CD4-positive, alpha-beta memory T cell (primary cell): ENCODE data around the gene HOXB5. TPM values are rescaled to one million over a fixed set of nuclear protein-coding genes. Genes with fewer than 3 reads are reported as not detected.
A peak's percentile ranks its signal among the peaks of the same experiment; 100 is the strongest.

Experiments
- CTCF ChIA-PET: fragments of 350-600 bp; sonication (Branson Sonifier 250); formaldehyde crosslinking; loops from one replicate; lab custom pipeline; 2021; ENCODE audit warnings: inconsistent platforms; ENCODE audit not compliant: partially characterized antibody; lab: Charles Lee
- POLR2A ChIA-PET: fragments of 350-600 bp; sonication (Branson Sonifier 250); formaldehyde crosslinking; loops from one replicate; lab custom pipeline; 2021; ENCODE audit not compliant: partially characterized antibody; lab: Charles Lee
- DNase-seq, 5 donors: peaks; one replicate each; pipeline versions ENCODE4 v3.0.0 to v3.0.0-alpha.2; 2020 to 2022; ENCODE audit warnings: mixed read lengths in 1 of 5
- H3K27ac ChIP-seq: one replicate; pipeline ENCODE4 v1.7.0; 2013; ENCODE audit warnings: low read depth, low read length
- H3K27me3 ChIP-seq: 2 replicates; pipeline ENCODE4 v1.7.0; 2013; ENCODE audit warnings: mild to moderate bottlenecking, low read length, moderate library complexity; ENCODE audit not compliant: insufficient read depth
- H3K36me3 ChIP-seq: 2 replicates; pipeline ENCODE4 v1.7.0; 2013; ENCODE audit warnings: mild to moderate bottlenecking, low read length, moderate library complexity; ENCODE audit not compliant: insufficient read depth
- H3K4me1 ChIP-seq: 2 replicates; pipeline ENCODE4 v1.7.0; 2013; ENCODE audit warnings: mild to moderate bottlenecking, low read length, moderate library complexity; ENCODE audit not compliant: insufficient read depth
- H3K4me3 ChIP-seq, 2 donors: one replicate each; pipeline ENCODE4 v1.7.0; 2013; ENCODE audit warnings: low read length in 2 of 2, mild to moderate bottlenecking in 1 of 2
- H3K9me3 ChIP-seq, 2 donors: one replicate each; pipeline ENCODE4 v1.7.0; 2013; ENCODE audit warnings: low read length in 2 of 2, control low read depth in 1 of 2; ENCODE audit not compliant: control insufficient read depth in 1 of 2
- H3K27ac Mint-ChIP-seq, 7 donors: one replicate each; pipeline ENCODE4 v1.8.0; 2020 to 2021; ENCODE audit warnings: mixed read lengths in 7 of 7, mild to moderate bottlenecking in 6 of 7, inconsistent platforms in 3 of 7, moderate library complexity in 3 of 7
- H3K27me3 Mint-ChIP-seq, 2 donors: one replicate each; pipeline ENCODE4 v1.8.0; 2020 to 2021; ENCODE audit warnings: mixed read lengths in 2 of 2
- H3K36me3 Mint-ChIP-seq, 2 donors: one replicate each; pipeline ENCODE4 v1.8.0; 2020 to 2021; ENCODE audit warnings: mixed read lengths in 2 of 2, inconsistent platforms in 1 of 2, mild to moderate bottlenecking in 1 of 2
- H3K4me1 Mint-ChIP-seq, 4 donors: one replicate each; pipeline ENCODE4 v1.8.0; 2020 to 2021; ENCODE audit warnings: mixed read lengths in 4 of 4, mild to moderate bottlenecking in 1 of 4
- H3K4me3 Mint-ChIP-seq, 8 donors: one replicate each; pipeline ENCODE4 v1.8.0; 2020 to 2021; ENCODE audit warnings: mixed read lengths in 8 of 8, mild to moderate bottlenecking in 7 of 8, moderate library complexity in 6 of 8, inconsistent platforms in 3 of 8
- H3K9me3 Mint-ChIP-seq, 8 donors: one replicate each; pipeline ENCODE4 v1.8.0; 2020 to 2021; ENCODE audit warnings: mixed read lengths in 8 of 8, mild to moderate bottlenecking in 5 of 8, inconsistent platforms in 3 of 8, moderate library complexity in 1 of 8
- intact Hi-C: fragments of 100-400 bp; cut with micrococcal nuclease; formaldehyde crosslinking; loops from one replicate; pipeline ENCODE4 v1.15.1; 2023
- polyA plus RNA-seq, 2 donors: library from polyadenylated mRNA; unstranded; fragments of 300-500 nt; fragmentation: Illumina TruSeq; gene quantifications; one replicate each; pipeline ENCODE4 v1.2.3, GENCODE V29; 2021
- total RNA-seq, 2 experiments: library from RNA; stranded (reverse); gene quantifications; one replicate each; pipeline ENCODE4 v1.2.3, GENCODE V29; 2021

Gene HOXB5
- total and polyA plus RNA-seq, 4 experiments from 2014 or later, result not detected

DNA sequence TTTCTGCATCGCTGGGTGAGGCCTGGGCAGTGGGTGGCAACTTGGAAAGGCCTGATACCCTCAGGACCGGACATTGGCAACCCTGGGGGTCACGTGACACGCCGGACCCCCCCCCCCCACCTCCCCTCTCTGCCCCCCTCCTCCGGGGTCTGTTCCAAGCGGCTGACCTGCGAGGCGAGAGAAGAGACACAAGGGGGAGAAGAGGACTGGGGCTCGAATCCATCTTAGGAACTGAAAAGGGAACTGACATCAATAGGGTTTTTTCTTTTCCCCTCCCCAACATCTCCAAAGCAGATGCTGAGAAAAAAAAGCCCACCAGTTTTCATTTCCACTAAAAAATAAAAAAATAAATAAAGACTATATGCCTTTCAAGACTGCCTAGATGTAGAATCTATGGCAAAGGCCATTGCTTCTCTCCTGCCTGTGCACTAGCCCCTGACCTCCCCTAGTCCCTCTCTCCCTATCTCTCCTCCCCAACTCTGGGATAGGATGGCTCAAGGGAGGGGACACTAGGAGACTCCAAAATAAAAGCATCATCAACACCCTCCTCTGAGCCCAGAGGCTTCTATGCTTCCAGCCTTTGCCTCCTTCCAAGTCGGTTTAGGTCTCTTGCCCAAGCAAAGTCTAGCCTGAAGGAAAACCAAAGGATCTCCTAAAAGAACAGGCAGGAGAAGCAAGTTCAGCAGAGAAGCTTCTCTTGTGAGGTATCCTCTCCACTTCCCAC, 41.0 kb downstream of the HOXB5 start:
- Mint-ChIP-seq H3K4me1 (peaks cover 7 to 22% (median 18%) of the 10 kb centered on the region in 4 donors), H3K36me3 (peaks cover 0 to 4% of the 10 kb centered on the region in 2 donors), H3K27me3 (peaks cover 2 to 9% of the 10 kb centered on the region in 2 donors), H3K9me3 (no peaks in the 10 kb centered on the region), H3K4me3 (no peak overlapping the region), H3K27ac (peak overlapping the region in 2 of 7 donors; percentile 20 to 82)
- no peaks in the 10 kb centered on the region for H3K36me3 ChIP-seq
- DNase-seq, result no peak
- no peak overlapping the region for H3K4me3 ChIP-seq
- ChIA-PET POLR2A (interaction anchor here (0.9 kb wide), 1 partner anchor 12 kb away, joined by 4 read pairs; no protein-coding TSS in a partner anchor), CTCF (no interaction called here)
- no peak overlapping the region for H3K27ac ChIP-seq
- peaks cover 13% of the 10 kb centered on the region for H3K4me1 ChIP-seq
- intact Hi-C loops, result no loop called here
- H3K27me3 ChIP-seq, result no peaks in the 10 kb centered on the region
- no peaks in the 10 kb centered on the region for H3K9me3 ChIP-seq

DNA sequence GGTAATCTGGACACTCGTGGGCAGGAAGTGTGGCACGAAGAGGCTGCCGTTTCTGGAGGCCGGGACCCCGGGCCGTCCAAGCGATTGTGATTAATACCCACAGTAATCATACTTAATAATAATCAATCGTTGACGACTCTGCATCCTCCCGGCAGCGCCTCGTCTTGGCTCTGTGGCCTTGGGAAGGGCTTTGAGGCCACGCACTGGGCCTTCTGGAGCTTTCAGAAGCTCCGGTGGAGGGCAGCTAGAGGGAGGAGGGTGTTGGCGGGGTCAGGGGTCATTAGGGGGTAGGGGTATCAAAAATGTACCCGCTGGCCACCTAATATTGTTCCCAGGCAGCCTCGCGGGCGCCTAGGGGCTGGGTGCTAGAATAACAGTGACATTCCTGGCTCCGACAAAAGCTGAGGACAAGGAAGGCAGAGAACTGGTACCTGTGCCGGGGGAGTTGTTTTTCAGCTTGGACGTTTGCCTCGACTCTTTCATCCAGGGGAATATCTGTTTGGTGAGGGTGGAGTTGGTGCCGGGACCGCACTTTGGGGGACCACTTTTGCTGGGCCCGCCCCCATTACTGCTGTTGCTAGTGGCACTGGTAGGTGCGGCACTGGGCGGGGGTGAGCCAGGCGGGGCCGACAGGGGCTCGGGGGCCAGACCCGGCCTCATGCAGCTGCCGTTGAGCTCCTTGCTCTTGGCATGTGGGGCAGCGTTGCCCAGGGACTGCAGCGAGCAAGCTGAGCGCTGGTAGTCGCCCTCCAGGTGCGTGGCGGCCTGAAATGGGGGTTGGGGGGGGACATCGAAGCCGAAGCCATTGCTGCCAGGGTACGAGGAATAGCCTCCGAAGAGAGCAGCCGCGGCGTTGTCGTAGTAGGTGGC, 41.7 kb downstream of the HOXB5 start:
- Histone ChIP-seq H3K36me3 (no peaks in the 10 kb centered on the region), H3K4me3 (no peak overlapping the region), H3K27me3 (no peaks in the 10 kb centered on the region), H3K27ac (no peak overlapping the region), H3K9me3 (no peaks in the 10 kb centered on the region), H3K4me1 (peaks cover 17% of the 10 kb centered on the region)
- peaks cover 0 to 4% of the 10 kb centered on the region in 2 donors for H3K36me3 Mint-ChIP-seq
- no peak overlapping the region for H3K27ac Mint-ChIP-seq
- H3K4me1 Mint-ChIP-seq, result peaks cover 10 to 28% (median 21%) of the 10 kb centered on the region in 4 donors
- no peaks in the 10 kb centered on the region for H3K9me3 Mint-ChIP-seq
- no peak overlapping the region for H3K4me3 Mint-ChIP-seq
- no peak for DNase-seq
- H3K27me3 Mint-ChIP-seq, result peaks cover 2 to 8% of the 10 kb centered on the region in 2 donors
- POLR2A ChIA-PET, result interaction anchor here (0.9 kb wide), 1 partner anchor 11 kb away, joined by 4 read pairs; no protein-coding TSS in a partner anchor
- CTCF ChIA-PET, result no interaction called here
- intact Hi-C loops, result no loop called here

DNA sequence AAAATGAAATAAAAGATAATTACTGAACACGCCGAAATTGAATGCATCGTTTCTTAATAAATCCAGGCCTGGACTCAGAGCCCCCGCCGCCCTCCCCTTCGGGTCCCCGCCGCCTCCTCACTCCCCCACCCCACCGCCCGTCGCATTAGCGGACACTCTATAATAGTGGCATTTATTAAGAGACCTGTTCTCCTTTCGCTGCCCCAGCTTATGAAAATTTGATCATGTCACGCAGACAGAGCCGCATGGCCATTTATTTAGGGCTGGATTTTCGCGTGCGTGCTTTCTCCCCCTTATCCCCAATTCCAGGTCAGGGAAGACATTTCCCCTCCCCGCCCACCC, 42.4 kb downstream of the HOXB5 start:
- ChIA-PET POLR2A (interaction anchor here (0.7 to 0.9 kb wide), 2 partner anchors 9 to 11 kb away, joined by 3 to 4 read pairs; no protein-coding TSS in a partner anchor), CTCF (no interaction called here)
- Mint-ChIP-seq H3K9me3 (no peaks in the 10 kb centered on the region), H3K36me3 (peaks cover 0 to 4% of the 10 kb centered on the region in 2 donors), H3K27ac (no peak overlapping the region), H3K4me3 (no peak overlapping the region), H3K4me1 (peaks cover 11 to 34% (median 24%) of the 10 kb centered on the region in 4 donors), H3K27me3 (peaks cover 2 to 5% of the 10 kb centered on the region in 2 donors)
- no peaks in the 10 kb centered on the region for H3K27me3 ChIP-seq
- H3K4me1 ChIP-seq, result peaks cover 17% of the 10 kb centered on the region
- DNase-seq, result no peak
- no peaks in the 10 kb centered on the region for H3K9me3 ChIP-seq
- intact Hi-C loops, result no loop called here
- no peak overlapping the region for H3K4me3 ChIP-seq
- no peaks in the 10 kb centered on the region for H3K36me3 ChIP-seq
- H3K27ac ChIP-seq, result no peak overlapping the region

DNA sequence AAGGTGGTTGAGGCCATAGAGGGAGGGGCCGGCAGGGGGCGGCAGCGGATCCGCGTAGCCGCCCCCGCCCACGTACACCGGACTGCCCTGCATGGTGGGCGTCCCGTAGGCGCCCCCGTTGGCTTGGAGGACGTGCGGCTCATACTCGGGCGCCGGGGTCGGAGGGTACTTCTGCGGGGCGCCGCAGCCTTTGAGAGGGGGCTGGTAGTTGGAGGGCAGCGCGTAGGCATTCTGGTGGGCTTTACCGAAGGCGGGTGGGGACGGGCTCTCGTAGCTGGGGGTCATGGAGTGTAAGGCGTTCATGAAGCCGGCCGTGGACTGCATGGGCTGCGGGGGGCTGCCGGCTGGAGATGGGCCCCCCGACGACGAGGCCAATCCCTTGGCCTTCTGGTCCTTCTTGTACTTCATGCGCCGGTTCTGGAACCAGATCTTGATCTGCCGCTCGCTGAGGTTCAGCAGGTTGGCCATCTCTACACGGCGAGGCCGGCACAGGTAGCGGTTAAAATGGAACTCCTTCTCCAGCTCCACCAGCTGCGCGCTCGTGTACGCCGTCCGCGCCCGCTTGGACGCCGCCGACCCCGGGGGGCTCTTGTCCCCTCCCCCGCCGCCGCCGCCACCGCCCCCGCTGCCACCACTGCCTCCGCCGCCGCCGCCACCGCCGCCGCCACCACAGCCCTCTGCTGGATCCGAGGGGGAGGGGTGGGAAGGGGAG, 42.9 kb downstream of the HOXB5 start:
- ChIA-PET POLR2A (interaction anchor here (0.7 kb wide), 1 partner anchor 9 kb away, joined by 3 read pairs; no protein-coding TSS in a partner anchor), CTCF (interaction anchor here (1.4 kb wide), 1 partner anchor 11 kb away, joined by 3 read pairs; no protein-coding TSS in a partner anchor)
- intact Hi-C loops, result no loop called here
- Mint-ChIP-seq H3K36me3 (peaks cover 0 to 4% of the 10 kb centered on the region in 2 donors), H3K27ac (no peak overlapping the region), H3K9me3 (no peaks in the 10 kb centered on the region), H3K4me3 (no peak overlapping the region), H3K4me1 (peaks cover 13 to 33% (median 24%) of the 10 kb centered on the region in 4 donors), H3K27me3 (peaks cover 2 to 5% of the 10 kb centered on the region in 2 donors)
- DNase-seq, result no peak
- H3K36me3 ChIP-seq, result no peaks in the 10 kb centered on the region
- H3K4me3 ChIP-seq, result no peak overlapping the region
- H3K4me1 ChIP-seq, result peaks cover 20% of the 10 kb centered on the region
- no peaks in the 10 kb centered on the region for H3K9me3 ChIP-seq
- no peaks in the 10 kb centered on the region for H3K27me3 ChIP-seq
- no peak overlapping the region for H3K27ac ChIP-seq

DNA sequence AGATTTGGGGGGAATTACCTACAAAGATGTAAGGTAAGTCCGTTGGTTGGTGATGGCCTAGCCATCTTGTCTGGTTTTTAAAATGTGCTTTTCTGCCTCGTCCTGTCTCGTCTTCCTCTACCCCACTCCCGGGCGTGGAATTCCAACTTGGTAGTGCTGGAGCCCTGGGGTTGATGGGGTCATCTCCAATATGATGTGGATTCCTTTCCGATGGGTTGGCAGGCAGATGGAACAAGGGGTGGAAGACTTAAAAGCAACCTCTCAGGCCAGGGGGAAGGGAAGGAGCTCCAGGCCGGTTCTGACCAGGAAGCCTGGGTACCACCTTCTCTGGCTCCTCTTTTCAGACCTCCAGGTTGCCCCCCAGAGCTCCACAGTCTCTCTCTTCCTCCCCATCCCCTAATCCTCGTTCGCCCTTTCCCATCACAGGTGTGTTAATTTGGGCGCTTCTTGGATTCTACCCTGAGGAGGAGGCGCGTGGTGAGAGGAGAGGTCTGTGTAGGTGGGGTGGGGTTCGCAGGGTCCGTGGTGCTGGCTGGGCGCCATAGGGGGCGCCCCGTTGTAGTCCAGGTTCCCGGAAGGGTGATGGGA, 43.6 kb downstream of the HOXB5 start:
- DNase-seq, result no peak
- ChIA-PET POLR2A (no interaction called here), CTCF (interaction anchor here (1.4 to 1.5 kb wide), 2 partner anchors 10 to 43 kb away, joined by 3 to 5 read pairs; no protein-coding TSS in a partner anchor)
- peaks cover 0 to 4% of the 10 kb centered on the region in 2 donors for H3K36me3 Mint-ChIP-seq
- no peak overlapping the region for H3K4me3 ChIP-seq
- peak overlapping the region in 1 of 8 donors; percentile 5 for H3K4me3 Mint-ChIP-seq
- intact Hi-C loops, result no loop called here
- H3K36me3 ChIP-seq, result no peaks in the 10 kb centered on the region
- H3K9me3 ChIP-seq, result no peaks in the 10 kb centered on the region
- no peak overlapping the region for H3K27ac ChIP-seq
- H3K27me3 ChIP-seq, result no peaks in the 10 kb centered on the region
- peaks cover 27% of the 10 kb centered on the region for H3K4me1 ChIP-seq
- H3K27me3 Mint-ChIP-seq, result peaks cover 0 to 3% of the 10 kb centered on the region in 2 donors
- H3K4me1 Mint-ChIP-seq, result peaks cover 11 to 33% (median 25%) of the 10 kb centered on the region in 4 donors
- H3K27ac Mint-ChIP-seq, result no peak overlapping the region
- H3K9me3 Mint-ChIP-seq, result no peaks in the 10 kb centered on the region

DNA sequence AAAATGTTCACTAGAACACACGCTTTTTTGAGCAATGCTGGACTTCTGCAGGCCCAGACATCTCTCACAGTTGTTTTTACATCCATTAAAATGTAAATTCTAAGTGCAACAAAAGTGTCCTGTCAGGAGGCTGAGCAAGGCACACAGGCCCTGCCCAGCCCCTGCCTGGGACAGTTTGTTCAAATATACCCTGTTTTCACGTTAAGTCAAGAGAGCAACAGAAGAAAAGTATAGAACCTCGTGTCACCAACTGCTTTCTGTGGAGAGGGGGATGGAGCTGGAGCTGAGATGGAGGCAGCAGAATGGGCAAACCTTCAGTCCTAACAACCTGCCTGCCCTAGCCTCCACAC, 44.3 kb downstream of the HOXB5 start:
- intact Hi-C loops, result no loop called here
- Histone ChIP-seq H3K9me3 (no peaks in the 10 kb centered on the region), H3K27ac (no peak overlapping the region), H3K4me1 (peaks cover 30% of the 10 kb centered on the region), H3K27me3 (no peaks in the 10 kb centered on the region), H3K4me3 (no peak overlapping the region), H3K36me3 (no peaks in the 10 kb centered on the region)
- CTCF ChIA-PET, result interaction anchor here (0.5 to 1.5 kb wide), 4 partner anchors 8 to 932 kb away, joined by 3 to 6 read pairs (median 4); no protein-coding TSS in a partner anchor
- Mint-ChIP-seq H3K4me1 (peaks cover 11 to 41% (median 26%) of the 10 kb centered on the region in 4 donors), H3K27ac (peak overlapping the region in 3 of 7 donors; percentile 52 to 79 (median 56)), H3K36me3 (peaks cover 0 to 4% of the 10 kb centered on the region in 2 donors), H3K4me3 (no peak overlapping the region), H3K27me3 (peaks cover 0 to 2% of the 10 kb centered on the region in 2 donors), H3K9me3 (no peaks in the 10 kb centered on the region)
- no peak for DNase-seq
- POLR2A ChIA-PET, result interaction anchor here (1.2 kb wide), 1 partner anchor 45 kb away, joined by 6 read pairs; no protein-coding TSS in a partner anchor
